HG02798 (cell line): Measurements from ENCODE around the gene SBK3.
"Not testable (repeated sequence)": the region's sequence is repeated elsewhere in the genome, so short reads cannot be mapped to it uniquely, and the experiment has no call there.

Source experiments
- ATAC-seq: cut with Tn5 transposase; IDR thresholded peaks from one replicate; pipeline ENCODE4 v1.9.1; 2021; ENCODE audit warnings: mild to moderate bottlenecking; ENCODE audit not compliant: unreplicated experiment, poor library complexity

The SBK3 gene

GRCh38 chr19:55543567-55543966 lies 1.8 kb downstream of the SBK3 start:
- ATAC-seq: no peak

- ATAC-seq: no peak
Observed at GRCh38 chr19:55542292-55542855, 3.0 kb downstream of the SBK3 start.

GRCh38 chr19:55541091-55541490 lies 4.3 kb downstream of the SBK3 start:
- no peak for ATAC-seq

GRCh38 chr19:55540619-55541018 lies 4.7 kb downstream of the SBK3 start:
- no peak for ATAC-seq

GRCh38 chr19:55539090-55539984 lies 6.0 kb downstream of the SBK3 start:
- no peak for ATAC-seq

- ATAC-seq: no peak
Observed at GRCh38 chr19:55538132-55538531, 7.2 kb downstream of the SBK3 start.

- no peak for ATAC-seq
Observed at GRCh38 chr19:55537741-55538111, 7.6 kb downstream of the SBK3 start.

- ATAC-seq: no peak
Observed at GRCh38 chr19:55536951-55537740, 8.2 kb downstream of the SBK3 start, which contains the start of gene SBK2. Gene SBK2 (minus strand): TSS chr19:55537133. CDS start chr19:55536294, 839 bp downstream.

GRCh38 chr19:55536366-55536765 lies 9.0 kb downstream of the SBK3 start:
- no peak for ATAC-seq

- no peak for ATAC-seq
Observed at GRCh38 chr19:55535965-55536350, 9.4 kb downstream of the SBK3 start.

GRCh38 chr19:55535173-55535964 lies 10.0 kb downstream of the SBK3 start:
- ATAC-seq: no peak

GRCh38 chr19:55534280-55534679 lies 11.1 kb downstream of the SBK3 start:
- ATAC-seq: not testable (repeated sequence)

GRCh38 chr19:55530996-55531395 lies 14.3 kb downstream of the SBK3 start:
- no peak for ATAC-seq

GRCh38 chr19:55529636-55530234 lies 15.6 kb downstream of the SBK3 start:
- ATAC-seq: no peak

GRCh38 chr19:55528030-55528803 lies 17.1 kb downstream of the SBK3 start:
- no peak for ATAC-seq

- ATAC-seq: no peak
Observed at GRCh38 chr19:55527197-55528029, 17.9 kb downstream of the SBK3 start.

GRCh38 chr19:55526216-55527196 lies 18.8 kb downstream of the SBK3 start:
- ATAC-seq: no peak
